Keratinocyte (primary cell): ENCODE data around the gene SLC44A3. TPM values are rescaled to one million over a fixed set of nuclear protein-coding genes. Genes with fewer than 3 reads are reported as not detected.

ENCODE experiments used
- DNase-seq: peaks from one replicate; pipeline ENCODE4 v3.0.0-alpha.2; 2011; ENCODE audit warnings: low read depth, missing footprints, low spot score
- FAIRE-seq: peaks from 2 replicates; lab custom pipeline; 2011; peaks lifted over from hg19 to GRCh38; lab: Jason Lieb, UNC
- H2AFZ ChIP-seq: 2 replicates; pipeline ENCODE4 v1.6.0; 2012; ENCODE audit warnings: low read length, control low read depth, inconsistent platforms; ENCODE audit not compliant: control insufficient read depth
- H3K27ac ChIP-seq: 2 replicates; pipeline ENCODE4 v1.5.1; 2011; ENCODE audit warnings: low read length; ENCODE audit not compliant: control insufficient read depth, insufficient read depth
- H3K27me3 ChIP-seq: 3 replicates; pipeline ENCODE4 v1.6.0; 2011; ENCODE audit warnings: low read length; ENCODE audit not compliant: control insufficient read depth, insufficient read depth; ENCODE audit errors: extremely low read depth
- H3K36me3 ChIP-seq, 2 experiments: 2 replicates in 1 of 2; 3 replicates in 1 of 2; pipeline ENCODE4 v1.5.1; 2011; ENCODE audit warnings: low read length in 2 of 2, mild to moderate bottlenecking in 1 of 2; ENCODE audit not compliant: control insufficient read depth in 2 of 2, insufficient read depth in 2 of 2; ENCODE audit errors: extremely low read depth in 1 of 2
- H3K4me1 ChIP-seq: 3 replicates; pipeline ENCODE4 v1.5.1; 2011; ENCODE audit warnings: low read length; ENCODE audit not compliant: control insufficient read depth, insufficient read depth; ENCODE audit errors: extremely low read depth
- H3K4me2 ChIP-seq: 3 replicates; pipeline ENCODE4 v1.6.0; 2011; ENCODE audit warnings: low read depth, low read length; ENCODE audit not compliant: control insufficient read depth, insufficient read depth; ENCODE audit errors: extremely low read depth
- H3K4me3 ChIP-seq, 3 experiments: fragments of 200-600 bp in 1 of 3; sonication (generic) in 1 of 3; 2 replicates in 2 of 3; 3 replicates in 1 of 3; pipeline ENCODE4 v1.5.1; 2011 to 2016; ENCODE audit warnings: low read length in 3 of 3, mild to moderate bottlenecking in 3 of 3, control low read depth in 2 of 3, inconsistent platforms in 1 of 3, low read depth in 1 of 3, mixed read lengths in 1 of 3, mixed run types in 1 of 3, moderate library complexity in 1 of 3; ENCODE audit not compliant: control insufficient read depth in 2 of 3, insufficient read depth in 2 of 3; ENCODE audit errors: extremely low read depth in 1 of 3
- H3K79me2 ChIP-seq: 2 replicates; pipeline ENCODE4 v1.6.0; 2012; ENCODE audit warnings: low read length; ENCODE audit not compliant: control insufficient read depth, insufficient read depth
- H3K9ac ChIP-seq: 3 replicates; pipeline ENCODE4 v1.6.0; 2011; ENCODE audit warnings: low read length; ENCODE audit not compliant: control insufficient read depth, insufficient read depth; ENCODE audit errors: extremely low read depth
- H3K9me1 ChIP-seq: 3 replicates; pipeline ENCODE4 v1.6.0; 2011; ENCODE audit warnings: low read length; ENCODE audit not compliant: control insufficient read depth, insufficient read depth; ENCODE audit errors: extremely low read depth
- H3K9me3 ChIP-seq: 2 replicates; pipeline ENCODE4 v1.5.1; 2012; ENCODE audit warnings: low read depth, low read length; ENCODE audit not compliant: control insufficient read depth
- H4K20me1 ChIP-seq: 3 replicates; pipeline ENCODE4 v1.6.0; 2011; ENCODE audit warnings: low read length; ENCODE audit not compliant: control insufficient read depth, insufficient read depth; ENCODE audit errors: extremely low read depth
- CTCF ChIP-seq, 3 experiments: IDR thresholded peaks in 1 of 3; conservative IDR thresholded peaks in 1 of 3; optimal IDR thresholded peaks in 1 of 3; 2 replicates in 2 of 3; 3 replicates in 1 of 3; pipeline versions ENCODE3 to v1.5.1; 2011; ENCODE audit warnings: low read length in 3 of 3, mild to moderate bottlenecking in 3 of 3, moderate library complexity in 2 of 3, control low read depth in 1 of 3, inconsistent platforms in 1 of 3; ENCODE audit not compliant: insufficient read depth in 2 of 3; ENCODE audit errors: extremely low read depth in 1 of 3
- EZH2 ChIP-seq: IDR thresholded peaks from one replicate; pipeline ENCODE4 v1.6.1; 2012; ENCODE audit warnings: inconsistent platforms, mild to moderate bottlenecking, low read length, moderate library complexity
- dilution Hi-C: fragments of 300-500 bp; cut with MboI; formaldehyde crosslinking; loops from one replicate; pipeline ENCODE4 v1.7.0; 2020; ENCODE audit warnings: low sequenced_read_pairs; ENCODE audit not compliant: extremely low pct_ligation_motif_present
- polyA plus RNA-seq, 5 experiments: library from polyadenylated mRNA; depleted of rRNA in 3 of 5; stranded (reverse) in 3 of 5; stranded (forward) in 1 of 5; unstranded in 1 of 5; fragments of >200 nt; gene quantifications; 1 replicate in 1 of 5; 2 replicates in 3 of 5; 3 replicates in 1 of 5; pipeline versions ENCODE4 v1.2.1 to v1.2.3, GENCODE V29; 2011 to 2012; ENCODE audit warnings: missing spikeins in 2 of 5, low read depth in 1 of 5, low replicate concordance in 1 of 5

SLC44A3 gene
- polyA plus RNA-seq, 1 donor (not counting 4 experiments of a cell fraction or from before 2014, with no cell fraction given), result 7.3 TPM

- Histone ChIP-seq H3K27me3 (no peaks in the 10 kb centered on the region), H2AFZ (no peak overlapping the region), H3K36me3 (no peaks in the 10 kb centered on the region), H3K9ac (no peak overlapping the region), H3K79me2 (no peaks in the 10 kb centered on the region), H3K9me3 (no peaks in the 10 kb centered on the region), H4K20me1 (no peaks in the 10 kb centered on the region), H3K9me1 (no peaks in the 10 kb centered on the region), H3K27ac (no peak overlapping the region), H3K4me3 (no peak overlapping the region), H3K4me2 (no peak overlapping the region), H3K4me1 (peaks cover 28% of the 10 kb centered on the region)
- no peak for TF ChIP-seq CTCF (optimal IDR thresholded peaks at IDR 0.05 in 1 of 3, IDR thresholded peaks at IDR 0.05 in 1 of 3, conservative IDR thresholded peaks at IDR 0.05 in 1 of 3; ENCODE audit: extremely low read depth in 1 of 3, insufficient read depth in 2 of 3, low read length in 3 of 3)
- TF ChIP-seq EZH2, result no peak
- FAIRE-seq (no peak), DNase-seq (no peak)
- dilution Hi-C loops, result no loop called here
Measured at GRCh38 chr1:94797291-94797690, 22.9 kb upstream of the SLC44A3 start.

- no peak overlapping the region for H3K4me2 ChIP-seq
- no peak overlapping the region for H3K9ac ChIP-seq
- H3K4me3 ChIP-seq, result no peak overlapping the region
- no peak for TF ChIP-seq EZH2
- no peak for TF ChIP-seq CTCF (optimal IDR thresholded peaks at IDR 0.05 in 1 of 3, IDR thresholded peaks at IDR 0.05 in 1 of 3, conservative IDR thresholded peaks at IDR 0.05 in 1 of 3; ENCODE audit: extremely low read depth in 1 of 3, insufficient read depth in 2 of 3, low read length in 3 of 3)
- H3K27me3 ChIP-seq, result no peaks in the 10 kb centered on the region
- H3K4me1 ChIP-seq, result peaks cover 21% of the 10 kb centered on the region
- H4K20me1 ChIP-seq, result no peaks in the 10 kb centered on the region
- no peak for DNase-seq
- H3K36me3 ChIP-seq, result no peaks in the 10 kb centered on the region
- no peaks in the 10 kb centered on the region for H3K9me3 ChIP-seq
- dilution Hi-C loops, result no loop called here
- H2AFZ ChIP-seq, result no peak overlapping the region
- no peaks in the 10 kb centered on the region for H3K9me1 ChIP-seq
- no peaks in the 10 kb centered on the region for H3K79me2 ChIP-seq
- H3K27ac ChIP-seq, result no peak overlapping the region
- no peak for FAIRE-seq
Measured at GRCh38 chr1:94798054-94798453, 22.1 kb upstream of the SLC44A3 start.
